HEK293T (cell line): ENCODE results near the gene CARS2.

ENCODE experiments used
- CTCF ChIA-PET: fragments of 350-600 bp; formaldehyde crosslinking; extraction: SDS; loops from one replicate; lab custom pipeline; 2021; ENCODE audit warnings: antibody characterized with exemption, inconsistent platforms; lab: Yijun Ruan, JAX
- POLR2A ChIA-PET: fragments of 350-600 bp; formaldehyde crosslinking; extraction: SDS; loops from one replicate; lab custom pipeline; 2020; ENCODE audit warnings: antibody characterized with exemption, inconsistent platforms; lab: Yijun Ruan, JAX
- DNase-seq: peaks from one replicate; pipeline ENCODE4 v3.0.0; 2012; ENCODE audit warnings: mixed read lengths; ENCODE audit errors: extremely low spot score
- ARNT ChIP-seq: fragments of 450-650 bp; IDR thresholded peaks from 2 replicates; pipeline ENCODE4 v1.6.1; 2017; ENCODE audit warnings: mild to moderate bottlenecking
- BHLHE40 ChIP-seq: fragments of 450-650 bp; IDR thresholded peaks from 2 replicates; pipeline ENCODE4 v1.6.1; 2016; ENCODE audit warnings: mild to moderate bottlenecking, moderate library complexity, borderline replicate concordance
- CTBP1 ChIP-seq: fragments of 450-650 bp; IDR thresholded peaks from 2 replicates; pipeline ENCODE4 v1.6.1; 2016; ENCODE audit warnings: borderline replicate concordance
- ELF4 ChIP-seq: fragments of 450-650 bp; IDR thresholded peaks from 2 replicates; pipeline ENCODE4 v1.6.1; 2017; ENCODE audit warnings: antibody characterized with exemption
- FOXA1 ChIP-seq: fragments of 450-650 bp; IDR thresholded peaks from 2 replicates; pipeline ENCODE4 v1.6.1; 2016; ENCODE audit warnings: mild to moderate bottlenecking
- FOXK2 ChIP-seq: fragments of 450-650 bp; IDR thresholded peaks from 2 replicates; pipeline ENCODE4 v1.6.1; 2016; ENCODE audit warnings: mild to moderate bottlenecking
- FOXM1 ChIP-seq: fragments of 450-650 bp; IDR thresholded peaks from 2 replicates; pipeline ENCODE4 v1.6.1; 2017; ENCODE audit warnings: mild to moderate bottlenecking, borderline replicate concordance
- HDGF ChIP-seq: fragments of 450-650 bp; IDR thresholded peaks from 2 replicates; pipeline ENCODE4 v1.6.1; 2017; ENCODE audit warnings: antibody characterized with exemption, borderline replicate concordance
- L3MBTL2 ChIP-seq: fragments of 450-650 bp; conservative IDR thresholded peaks from 2 replicates; pipeline ENCODE4 v1.6.1; 2016; ENCODE audit warnings: mild to moderate bottlenecking
- LEF1 ChIP-seq: fragments of 450-650 bp; IDR thresholded peaks from 2 replicates; pipeline ENCODE4 v1.6.1; 2017; ENCODE audit warnings: mild to moderate bottlenecking, borderline replicate concordance
- NFRKB ChIP-seq: fragments of 450-650 bp; IDR thresholded peaks from 2 replicates; pipeline ENCODE4 v1.6.1; 2016; ENCODE audit warnings: mild to moderate bottlenecking, moderate library complexity
- SP1 ChIP-seq: fragments of 450-650 bp; IDR thresholded peaks from 2 replicates; pipeline ENCODE4 v1.6.1; 2017
- SUZ12 ChIP-seq: fragments of 450-650 bp; IDR thresholded peaks from 2 replicates; pipeline ENCODE4 v1.6.1; 2016; ENCODE audit warnings: mild to moderate bottlenecking
- TARDBP ChIP-seq: fragments of 450-650 bp; IDR thresholded peaks from 2 replicates; pipeline ENCODE4 v1.6.1; 2016
- ZNF384 ChIP-seq: fragments of 450-650 bp; IDR thresholded peaks from 2 replicates; pipeline ENCODE4 v1.6.1; 2016
- TF ChIP-seq, protein P1 (sequence below): fragments of 450-650 bp; IDR thresholded peaks from 2 replicates; pipeline ENCODE4 v1.6.1; 2016

Gene CARS2

DNA sequence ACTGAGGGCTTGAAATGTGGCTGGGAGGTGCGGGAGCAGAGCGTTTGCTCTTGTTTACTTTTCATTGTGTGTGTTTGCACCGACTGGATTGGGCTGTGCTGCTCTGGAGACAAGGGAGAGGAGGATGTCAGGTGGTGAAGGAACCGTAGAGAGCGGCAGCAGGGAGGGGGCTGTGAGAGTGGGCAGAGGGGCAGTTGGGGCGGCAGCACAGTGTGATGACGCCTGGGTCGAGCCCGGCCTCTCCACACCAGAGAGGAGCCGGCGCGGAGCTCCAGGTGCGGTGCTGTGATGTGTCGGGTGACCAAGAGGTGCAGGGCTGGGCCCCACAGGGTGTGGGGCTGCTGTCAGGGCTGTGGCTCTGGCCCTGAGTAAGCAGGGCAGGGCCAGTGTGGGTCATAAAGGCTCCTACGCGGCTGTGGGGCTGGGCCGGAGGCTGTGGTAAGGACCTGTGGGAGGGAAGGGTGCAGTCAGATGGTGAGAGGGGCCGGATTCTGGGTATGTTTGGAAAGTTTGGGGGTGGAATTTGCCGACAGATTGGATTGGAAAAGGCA is 80.1 kb downstream of the CARS2 start:
- ChIA-PET CTCF (no interaction called here), POLR2A (no interaction called here)
- no peak for DNase-seq
- TF ChIP-seq, protein P1, sequence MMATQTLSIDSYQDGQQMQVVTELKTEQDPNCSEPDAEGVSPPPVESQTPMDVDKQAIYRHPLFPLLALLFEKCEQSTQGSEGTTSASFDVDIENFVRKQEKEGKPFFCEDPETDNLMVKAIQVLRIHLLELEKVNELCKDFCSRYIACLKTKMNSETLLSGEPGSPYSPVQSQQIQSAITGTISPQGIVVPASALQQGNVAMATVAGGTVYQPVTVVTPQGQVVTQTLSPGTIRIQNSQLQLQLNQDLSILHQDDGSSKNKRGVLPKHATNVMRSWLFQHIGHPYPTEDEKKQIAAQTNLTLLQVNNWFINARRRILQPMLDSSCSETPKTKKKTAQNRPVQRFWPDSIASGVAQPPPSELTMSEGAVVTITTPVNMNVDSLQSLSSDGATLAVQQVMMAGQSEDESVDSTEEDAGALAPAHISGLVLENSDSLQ: no peak
- TF ChIP-seq BHLHE40 (no peak), FOXM1 (no peak), TARDBP (no peak), FOXK2 (no peak), ELF4 (no peak), L3MBTL2 (no peak), ARNT (no peak), ZNF384 (no peak), LEF1 (no peak), SUZ12 (no peak), FOXA1 (no peak)

DNA sequence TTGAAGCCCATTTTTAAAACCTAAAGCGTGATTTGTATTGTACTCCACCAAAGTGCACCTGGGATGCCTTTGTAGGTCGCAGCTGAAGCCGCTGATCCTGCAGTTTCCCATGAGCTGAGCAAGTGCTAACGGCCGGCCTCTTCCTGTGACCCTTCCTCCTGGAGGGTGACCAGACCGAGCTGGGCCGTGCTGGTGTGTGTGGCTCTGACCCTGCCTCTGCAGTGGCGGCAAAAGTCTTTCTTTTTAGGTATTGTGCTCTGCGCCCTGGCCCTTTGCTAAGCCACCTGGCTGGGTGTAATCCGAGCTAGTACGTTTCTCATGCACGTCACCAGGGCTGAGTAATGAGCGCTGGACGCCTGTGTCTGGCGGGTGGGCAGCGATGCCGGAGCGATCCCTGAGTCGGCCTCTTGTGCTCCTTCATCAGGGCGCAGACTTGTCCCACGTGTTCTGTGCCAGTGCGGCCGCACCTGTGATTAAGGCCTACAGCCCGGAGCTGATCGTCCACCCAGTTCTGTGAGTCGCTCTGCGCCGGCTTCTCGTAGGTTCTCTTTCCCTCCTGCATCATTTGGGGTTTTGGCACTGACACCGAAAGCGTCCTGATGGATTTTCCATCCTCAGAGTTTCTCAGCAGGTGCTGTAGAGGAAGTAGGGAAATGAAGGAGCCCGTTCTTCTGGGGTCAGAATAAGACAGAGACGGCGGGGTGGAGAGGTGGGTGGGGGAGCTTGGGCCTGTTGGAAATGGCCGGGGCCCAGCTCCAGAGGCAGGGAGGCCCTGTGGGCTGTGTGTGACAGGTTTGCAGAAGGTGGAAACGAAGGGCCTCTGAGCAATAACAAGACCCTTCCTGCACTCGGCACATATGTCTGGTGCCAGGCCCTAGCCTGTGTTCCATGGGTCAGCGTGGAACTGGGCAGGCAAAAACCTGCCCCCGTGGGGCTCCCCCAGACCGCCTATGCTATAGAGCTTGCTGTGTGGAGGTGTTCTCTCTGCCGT is 80.9 kb downstream of the CARS2 start:
- POLR2A ChIA-PET: no interaction called here
- CTCF ChIA-PET: no interaction called here
- TF ChIP-seq BHLHE40 (no peak), L3MBTL2 (no peak)
- no peak for DNase-seq

DNA sequence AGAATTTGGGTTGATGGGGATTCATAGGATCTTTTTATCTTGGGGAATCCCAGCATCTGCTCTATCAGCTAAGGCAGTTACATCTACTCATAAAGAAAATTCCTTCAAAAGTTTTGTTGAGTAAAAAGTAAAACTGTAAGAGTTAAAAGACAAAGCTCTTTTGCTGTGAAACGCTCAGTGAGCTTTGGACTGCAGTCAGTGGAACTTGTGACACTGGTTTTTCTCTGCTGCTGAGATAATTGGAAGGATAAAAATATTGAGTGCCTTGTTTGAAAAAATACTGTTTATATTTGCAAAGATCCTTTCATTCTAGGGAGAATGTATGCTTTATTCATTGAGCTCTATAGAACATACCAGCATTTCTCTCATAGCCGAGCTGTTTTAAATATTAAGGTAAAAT is 85.3 kb downstream of the CARS2 start:
- ChIA-PET CTCF (no interaction called here), POLR2A (no interaction called here)
- DNase-seq: no peak
- TF ChIP-seq LEF1: no peak
- TF ChIP-seq L3MBTL2: no peak
- TF ChIP-seq ZNF384: no peak
- TF ChIP-seq, protein P1: no peak
- no peak for TF ChIP-seq TARDBP
- TF ChIP-seq NFRKB: no peak
- TF ChIP-seq FOXA1: no peak
- TF ChIP-seq ARNT: no peak
- TF ChIP-seq CTBP1: no peak

DNA sequence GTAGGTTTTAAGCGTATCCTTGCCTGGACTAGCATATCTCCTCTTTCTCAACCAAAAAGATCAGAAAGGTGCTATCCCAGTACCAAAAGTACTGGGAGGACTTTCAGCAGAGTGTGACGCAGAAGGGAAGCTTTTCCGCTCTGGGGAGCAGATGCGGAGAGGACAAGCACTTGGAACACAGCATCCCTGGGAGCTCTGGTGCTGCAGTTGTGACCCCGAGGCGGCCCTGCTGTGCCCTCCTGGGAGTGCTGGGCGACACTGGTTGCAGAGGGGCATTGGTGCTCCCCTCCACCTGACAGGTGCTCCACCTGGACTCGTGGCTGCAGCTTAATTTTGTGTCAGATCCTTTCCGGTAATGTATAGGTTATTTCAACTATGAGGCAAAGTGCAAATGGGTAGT is 87.1 kb downstream of the CARS2 start:
- ChIA-PET POLR2A (no interaction called here), CTCF (interaction anchor here (0.8 kb wide), 1 partner anchor 163 kb away, joined by 4 read pairs; no protein-coding TSS in a partner anchor)
- TF ChIP-seq L3MBTL2 (no peak), CTBP1 (no peak), BHLHE40 (no peak), ZNF384 (no peak), FOXM1 (no peak), FOXA1 (no peak), SUZ12 (no peak), HDGF (no peak), LEF1 (no peak), ARNT (no peak), TARDBP (no peak), SP1 (no peak), ELF4 (no peak), NFRKB (no peak), FOXK2 (no peak)
- TF ChIP-seq, protein P1: no peak
- no peak for DNase-seq

DNA sequence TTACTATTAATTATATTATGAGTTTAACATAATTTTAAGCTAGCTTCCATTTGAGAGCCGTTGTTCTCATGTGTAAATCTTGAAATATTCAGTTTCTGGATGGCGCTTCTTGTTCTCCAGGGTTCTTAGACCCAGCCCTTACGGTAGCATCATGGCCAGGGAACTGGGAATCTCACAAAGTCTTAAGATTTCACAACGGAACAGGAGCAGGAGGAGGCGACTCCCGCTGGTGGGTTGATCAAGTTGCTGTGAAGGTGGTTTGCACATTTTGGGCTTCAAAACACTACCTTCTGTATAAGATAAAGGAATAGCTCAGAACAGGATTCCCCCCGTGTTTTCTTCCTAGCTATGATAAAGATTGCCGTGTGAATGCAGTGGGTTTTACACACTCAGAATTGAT is 87.7 kb downstream of the CARS2 start:
- CTCF ChIA-PET: interaction anchor here (0.8 kb wide), 1 partner anchor 162 kb away, joined by 4 read pairs; no protein-coding TSS in a partner anchor
- POLR2A ChIA-PET: no interaction called here
- DNase-seq: no peak
- TF ChIP-seq ELF4 (no peak), SUZ12 (no peak), FOXK2 (no peak), LEF1 (no peak), L3MBTL2 (no peak), TARDBP (no peak), BHLHE40 (no peak), CTBP1 (no peak), HDGF (no peak), ZNF384 (no peak), ARNT (no peak), SP1 (no peak), FOXA1 (no peak)
- TF ChIP-seq, protein P1: no peak
